ENCODE data around the gene AKT3. TPM values are rescaled to one million over a fixed set of nuclear protein-coding genes. Genes with fewer than 3 reads are reported as not detected.
"Not testable (repeated sequence)": the region's sequence is repeated elsewhere in the genome, so short reads cannot be mapped to it uniquely, and the experiment has no call there.

AKT3 gene
- total RNA-seq, 3 donors from 2014 or later (not counting 1 experiment from before 2014, with no cell fraction given) = 135 to 157 (median 136) TPM

DNA sequence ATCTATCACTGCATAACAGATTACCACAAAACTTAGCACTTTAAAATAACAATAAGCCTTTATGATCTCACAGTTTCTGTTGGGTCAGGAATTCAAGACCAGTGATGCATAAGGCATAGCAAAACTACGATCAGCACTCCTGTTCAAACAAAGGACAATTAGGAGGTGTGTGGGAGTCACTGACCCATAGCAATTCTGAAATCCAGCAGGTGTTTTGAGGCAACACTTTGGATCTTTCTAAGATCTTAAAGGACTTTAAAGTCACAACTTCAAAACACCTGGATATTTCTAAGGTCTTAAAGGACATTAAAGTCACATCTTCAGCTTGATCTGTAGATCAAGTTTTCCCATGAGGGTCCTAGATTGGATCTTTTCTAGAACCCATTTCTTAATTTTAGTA lies 35.3 kb downstream of the AKT3 start:
- H3K9me3 ChIP-seq (ENCODE audit: control insufficient read depth, insufficient read depth, low read length) = peaks cover 5% of the 10 kb centered on the region
- intact Hi-C loops (cut with micrococcal nuclease) = no loop called here
- TF ChIP-seq CTCF (IDR thresholded peaks at IDR 0.05) = no peak
- no peaks in the 10 kb centered on the region for H3K9me3 Mint-ChIP-seq
- peaks cover 6% of the 10 kb centered on the region for H3K36me3 ChIP-seq (ENCODE audit: control insufficient read depth, insufficient read depth, low read length)
- ATAC-seq (no peak), DNase-seq (no peak)
- peaks cover 23 to 42% of the 10 kb centered on the region in 2 donors for H3K4me1 Mint-ChIP-seq
- no peaks in the 10 kb centered on the region for H3K4me1 ChIP-seq (ENCODE audit: control insufficient read depth, insufficient read depth, low read length)
- H3K27me3 Mint-ChIP-seq (ENCODE audit: low read depth in 2 of 2) = no peaks in the 10 kb centered on the region
- H3K4me3 Mint-ChIP-seq = no peak overlapping the region
- no peak overlapping the region for H3K4me3 ChIP-seq (ENCODE audit: low read length)
- no peaks in the 10 kb centered on the region for H3K27me3 ChIP-seq (ENCODE audit: control insufficient read depth, insufficient read depth, low read length)
- no peaks in the 10 kb centered on the region for H3K36me3 Mint-ChIP-seq
- H3K27ac Mint-ChIP-seq = peak overlapping the region; percentile 5 to 70
- 83% methylated on average over 1 of the region's 1 CpG for WGBS (ENCODE audit: insufficient coverage)
- no peak overlapping the region for H3K27ac ChIP-seq (ENCODE audit: low read length)

DNA sequence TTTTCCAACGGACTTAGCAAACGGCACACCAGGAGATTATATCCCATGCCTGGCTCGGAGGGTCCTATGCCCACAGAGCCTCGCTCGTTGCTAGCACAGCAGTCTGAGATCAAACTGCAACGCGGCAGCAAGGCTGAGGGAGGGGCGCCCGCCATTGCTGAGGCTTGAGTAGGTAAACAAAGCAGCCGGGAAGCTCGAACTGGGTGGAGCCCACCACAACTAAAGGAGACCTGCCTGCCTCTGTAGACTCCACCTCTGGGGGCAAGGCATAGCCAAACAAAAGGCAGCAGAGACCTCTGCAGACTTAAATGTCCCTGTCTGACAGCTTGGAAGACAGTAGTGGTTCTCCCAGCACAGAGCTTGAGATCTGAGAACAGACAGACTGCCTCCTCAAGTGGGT lies 42.7 kb downstream of the AKT3 start:
- H3K4me3 Mint-ChIP-seq; H3K36me3 Mint-ChIP-seq; H3K4me3 ChIP-seq (ENCODE audit: low read length); H3K36me3 ChIP-seq (ENCODE audit: control insufficient read depth, insufficient read depth, low read length); H3K9me3 Mint-ChIP-seq; intact Hi-C loops (cut with micrococcal nuclease); H3K27ac ChIP-seq (ENCODE audit: low read length); H3K27me3 ChIP-seq (ENCODE audit: control insufficient read depth, insufficient read depth, low read length); ATAC-seq; H3K9me3 ChIP-seq (ENCODE audit: control insufficient read depth, insufficient read depth, low read length); H3K27me3 Mint-ChIP-seq (ENCODE audit: low read depth in 2 of 2): not testable (repeated sequence)
- Mint-ChIP-seq H3K27ac (peak overlapping the region in 1 of 2 donors; percentile 7), H3K4me1 (peaks cover 64 to 72% of the 10 kb centered on the region in 2 donors)
- 97% methylated on average over 11 of the region's 11 CpGs for WGBS (ENCODE audit: insufficient coverage)
- peaks cover 17% of the 10 kb centered on the region for H3K4me1 ChIP-seq (ENCODE audit: control insufficient read depth, insufficient read depth, low read length)
- DNase-seq = peak in 1 of 2 donors; percentile 31

- no peak overlapping the region for H3K4me3 Mint-ChIP-seq
- peaks cover 64 to 70% of the 10 kb centered on the region in 2 donors for H3K4me1 Mint-ChIP-seq
- intact Hi-C loops (cut with micrococcal nuclease) = no loop called here
- no peaks in the 10 kb centered on the region for H3K36me3 Mint-ChIP-seq
- ATAC-seq (no peak), DNase-seq (no peak)
- TF ChIP-seq CTCF (IDR thresholded peaks at IDR 0.05) = no peak
- peak overlapping the region; percentile 5 to 70 for H3K27ac Mint-ChIP-seq
- no peaks in the 10 kb centered on the region for H3K9me3 Mint-ChIP-seq
- no peaks in the 10 kb centered on the region for H3K27me3 Mint-ChIP-seq (ENCODE audit: low read depth in 2 of 2)
- Histone ChIP-seq H3K9me3 (ENCODE audit: control insufficient read depth, insufficient read depth, low read length) (no peaks in the 10 kb centered on the region), H3K36me3 (ENCODE audit: control insufficient read depth, insufficient read depth, low read length) (no peaks in the 10 kb centered on the region), H3K4me1 (ENCODE audit: control insufficient read depth, insufficient read depth, low read length) (peaks cover 17% of the 10 kb centered on the region), H3K4me3 (ENCODE audit: low read length) (no peak overlapping the region), H3K27me3 (ENCODE audit: control insufficient read depth, insufficient read depth, low read length) (no peaks in the 10 kb centered on the region), H3K27ac (ENCODE audit: low read length) (no peak overlapping the region)
Measured at GRCh38 chr1:243806310-243806709, 43.7 kb downstream of the AKT3 start.

- 80% methylated on average over 2 of the region's 3 CpGs for WGBS (ENCODE audit: insufficient coverage)
- Histone ChIP-seq H3K4me1 (ENCODE audit: control insufficient read depth, insufficient read depth, low read length) (peaks cover 17% of the 10 kb centered on the region), H3K27me3 (ENCODE audit: control insufficient read depth, insufficient read depth, low read length) (no peaks in the 10 kb centered on the region), H3K36me3 (ENCODE audit: control insufficient read depth, insufficient read depth, low read length) (no peaks in the 10 kb centered on the region), H3K4me3 (ENCODE audit: low read length) (no peak overlapping the region), H3K27ac (ENCODE audit: low read length) (no peak overlapping the region), H3K9me3 (ENCODE audit: control insufficient read depth, insufficient read depth, low read length) (no peaks in the 10 kb centered on the region)
- Mint-ChIP-seq H3K36me3 (no peaks in the 10 kb centered on the region), H3K4me1 (peaks cover 46 to 50% of the 10 kb centered on the region in 2 donors), H3K4me3 (no peak overlapping the region), H3K9me3 (no peaks in the 10 kb centered on the region), H3K27ac (peak overlapping the region in 1 of 2 donors; percentile 88), H3K27me3 (ENCODE audit: low read depth in 2 of 2) (no peaks in the 10 kb centered on the region)
- DNase-seq = no peak
- intact Hi-C loops (cut with micrococcal nuclease) = loop anchor here (2.0 kb wide), 1 partner anchor 36 kb away; no protein-coding TSS in a partner anchor
- no peak for TF ChIP-seq CTCF (IDR thresholded peaks at IDR 0.05)
- ATAC-seq = no peak
Measured at GRCh38 chr1:243802736-243803135, 47.3 kb downstream of the AKT3 start.
